Body of pancreas (tissue), 4 donors: Measurements from ENCODE around the gene PCDHGA6. TPM values are rescaled to one million over a fixed set of nuclear protein-coding genes. Genes with fewer than 3 reads are reported as not detected.
"Not testable (repeated sequence)": the region's sequence is repeated elsewhere in the genome, so short reads cannot be mapped to it uniquely, and the experiment has no call there.

Experiments used
- ATAC-seq: fragments of 150-250 bp; one replicate; pipeline ENCODE4 v1.9.1; 2016
- DNase-seq, 4 donors: peaks; one replicate each; pipeline ENCODE4 v3.0.0-alpha.2; 2019
- H3K27ac ChIP-seq, 4 donors: fragments of 200-600 bp; sonication (generic); 1 replicate in 3 of 4; 2 replicates in 1 of 4; pipeline versions ENCODE4 v1.5.1 to v1.6.1; 2016 to 2019; ENCODE audit warnings: mild to moderate bottlenecking in 1 of 4, mixed read lengths in 1 of 4, moderate library complexity in 1 of 4
- H3K27me3 ChIP-seq, 2 donors: fragments of 200-600 bp; sonication (generic); one replicate each; pipeline ENCODE4 v1.6.0; 2016; ENCODE audit warnings: mild to moderate bottlenecking in 1 of 2
- H3K36me3 ChIP-seq, 2 donors: fragments of 200-600 bp; sonication (generic); replicated peaks in 1 of 2; 2 replicates each; pipeline ENCODE4 v1.5.1; 2016; ENCODE audit warnings: low read depth in 2 of 2; ENCODE audit not compliant: insufficient read depth in 1 of 2
- H3K4me1 ChIP-seq: fragments of 200-600 bp; sonication (generic); one replicate; pipeline ENCODE4 v1.6.0; 2016
- H3K4me3 ChIP-seq, 2 donors: fragments of 200-600 bp; sonication (generic); 1 replicate in 1 of 2; 2 replicates in 1 of 2; pipeline ENCODE4 v1.5.1; 2016 to 2019
- H3K9me3 ChIP-seq, 3 donors: fragments of 200-600 bp; sonication (generic); 1 replicate in 2 of 3; 2 replicates in 1 of 3; pipeline ENCODE4 v1.5.1; 2016
- POLR2A ChIP-seq, 3 donors: fragments of 450-650 bp; IDR thresholded peaks; one replicate each; pipeline ENCODE4 v1.6.1; 2016; ENCODE audit warnings: antibody characterized with exemption in 3 of 3, mild to moderate bottlenecking in 2 of 3
- WGBS, 2 donors: methylation state at CpG; one replicate each; pipeline ENCODE4 v1.1.5; 2017; 5-methylcytosine and 5-hydroxymethylcytosine counted together
- intact Hi-C: fragments of 100-400 bp; cut with DNase I; formaldehyde crosslinking; loops from one replicate; pipeline ENCODE4 v1.15.1; 2023
- total RNA-seq, 2 donors: library from RNA; depleted of rRNA; stranded (reverse); fragments of >200 nt; gene quantifications; one replicate each; pipeline ENCODE4 v1.1.0, GENCODE V29; 2016
- TF ChIP-seq, protein P1 (sequence below), 7 experiments: fragments of 450-650 bp in 4 of 7; fragments of 200-600 bp in 3 of 7; sonication (generic) in 3 of 7; IDR thresholded peaks; one replicate each; pipeline ENCODE4 v1.5.1; 2016 to 2019; ENCODE audit warnings: antibody characterized with exemption in 7 of 7

The PCDHGA6 gene
- total RNA-seq, 2 donors from 2014 or later = 5.2 to 11.2 TPM

DNA sequence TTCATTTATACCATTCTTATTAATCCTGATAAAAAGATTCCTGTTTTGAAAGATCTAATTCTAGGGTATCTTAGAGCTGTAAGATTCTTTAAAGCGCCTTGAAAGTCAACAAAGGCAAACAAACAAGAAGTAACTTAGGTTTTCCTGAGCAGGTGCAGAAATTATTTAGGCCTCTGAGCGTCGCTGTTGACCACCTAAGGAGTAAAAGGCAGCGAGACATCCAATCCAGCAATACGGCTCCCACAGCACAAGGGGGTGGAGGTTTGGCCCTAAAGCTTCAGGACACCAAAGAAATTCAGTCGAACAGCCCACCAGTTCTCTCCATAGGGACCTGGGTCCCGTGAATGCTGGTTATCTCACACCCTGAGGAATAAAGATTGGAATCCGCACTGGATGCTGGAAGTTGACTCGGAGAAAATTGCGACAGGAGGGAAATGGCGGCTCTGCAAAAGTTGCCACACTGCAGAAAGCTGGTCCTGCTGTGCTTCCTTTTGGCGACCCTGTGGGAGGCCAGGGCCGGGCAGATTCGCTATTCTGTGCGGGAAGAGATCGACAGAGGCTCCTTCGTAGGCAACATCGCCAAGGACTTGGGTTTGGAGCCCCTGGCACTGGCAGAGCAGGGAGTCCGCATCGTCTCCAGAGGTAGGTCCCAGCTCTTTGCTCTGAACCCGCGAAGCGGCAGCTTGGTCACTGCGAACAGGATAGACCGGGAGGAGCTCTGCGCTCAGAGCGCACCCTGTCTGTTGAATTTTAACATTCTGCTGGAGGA, 35.0 kb upstream of the PCDHGA6 start, which contains the start of gene PCDHGA2:
Gene PCDHGA2 (plus strand): TSS at position 223 of the 769 bp plus-strand sequence.
- WGBS, 2 donors = 5 to 16% methylated on average over 26 to 27 of the region's 27 CpGs
- TF ChIP-seq POLR2A (IDR thresholded peaks at IDR 0.05) = no peak
- TF ChIP-seq, protein P1, sequence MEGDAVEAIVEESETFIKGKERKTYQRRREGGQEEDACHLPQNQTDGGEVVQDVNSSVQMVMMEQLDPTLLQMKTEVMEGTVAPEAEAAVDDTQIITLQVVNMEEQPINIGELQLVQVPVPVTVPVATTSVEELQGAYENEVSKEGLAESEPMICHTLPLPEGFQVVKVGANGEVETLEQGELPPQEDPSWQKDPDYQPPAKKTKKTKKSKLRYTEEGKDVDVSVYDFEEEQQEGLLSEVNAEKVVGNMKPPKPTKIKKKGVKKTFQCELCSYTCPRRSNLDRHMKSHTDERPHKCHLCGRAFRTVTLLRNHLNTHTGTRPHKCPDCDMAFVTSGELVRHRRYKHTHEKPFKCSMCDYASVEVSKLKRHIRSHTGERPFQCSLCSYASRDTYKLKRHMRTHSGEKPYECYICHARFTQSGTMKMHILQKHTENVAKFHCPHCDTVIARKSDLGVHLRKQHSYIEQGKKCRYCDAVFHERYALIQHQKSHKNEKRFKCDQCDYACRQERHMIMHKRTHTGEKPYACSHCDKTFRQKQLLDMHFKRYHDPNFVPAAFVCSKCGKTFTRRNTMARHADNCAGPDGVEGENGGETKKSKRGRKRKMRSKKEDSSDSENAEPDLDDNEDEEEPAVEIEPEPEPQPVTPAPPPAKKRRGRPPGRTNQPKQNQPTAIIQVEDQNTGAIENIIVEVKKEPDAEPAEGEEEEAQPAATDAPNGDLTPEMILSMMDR (IDR thresholded peaks at IDR 0.05) = peak in 5 of 7 experiments; percentile 26 to 50 (median 40)

DNA sequence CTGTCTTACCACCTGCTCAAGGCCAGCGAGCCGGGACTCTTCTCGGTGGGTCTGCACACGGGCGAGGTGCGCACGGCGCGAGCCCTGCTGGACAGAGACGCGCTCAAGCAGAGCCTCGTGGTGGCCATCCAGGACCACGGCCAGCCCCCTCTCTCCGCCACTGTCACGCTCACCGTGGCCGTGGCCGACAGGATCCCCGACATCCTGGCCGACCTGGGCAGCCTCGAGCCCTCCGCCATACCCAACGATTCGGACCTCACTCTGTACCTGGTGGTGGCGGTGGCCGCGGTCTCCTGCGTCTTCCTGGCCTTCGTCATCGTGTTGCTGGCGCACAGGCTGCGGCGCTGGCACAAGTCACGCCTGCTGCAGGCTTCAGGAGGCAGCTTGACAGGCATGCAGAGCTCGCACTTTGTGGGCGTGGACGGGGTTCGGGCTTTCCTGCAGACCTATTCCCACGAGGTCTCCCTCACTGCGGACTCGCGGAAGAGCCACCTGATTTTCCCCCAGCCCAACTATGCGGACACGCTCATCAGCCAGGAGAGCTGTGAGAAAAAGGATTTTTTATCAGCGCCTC, 32.8 kb upstream of the PCDHGA6 start:
- H3K9me3 ChIP-seq = peaks cover 0 to 55% (median 4%) of the 10 kb centered on the region in 3 donors
- intact Hi-C loops, ATAC-seq, H3K27ac ChIP-seq, H3K4me3 ChIP-seq, H3K36me3 ChIP-seq, H3K27me3 ChIP-seq, H3K4me1 ChIP-seq, DNase-seq: not testable (repeated sequence)
- WGBS, 2 donors = 42 to 72% methylated on average over 14 to 45 of the region's 45 CpGs

More for the DNA sequence above, 35.0 kb upstream of the PCDHGA6 start, which contains the start of gene PCDHGA2:
- DNase-seq (peak in 3 of 4 donors; percentile 27 to 51 (median 37)), ATAC-seq (no peak)
- H3K9me3 ChIP-seq = peaks cover 0 to 47% (median 0%) of the 10 kb centered on the region in 3 donors
- intact Hi-C loops = no loop called here
- H3K27me3 ChIP-seq = no peaks in the 10 kb centered on the region
- no peaks in the 10 kb centered on the region for H3K4me1 ChIP-seq
- no peak within 1 kb of the TSS for H3K4me3 ChIP-seq
- H3K36me3 ChIP-seq = no peaks in the 10 kb centered on the region
- H3K27ac ChIP-seq = no peak within 1 kb of the TSS

DNA sequence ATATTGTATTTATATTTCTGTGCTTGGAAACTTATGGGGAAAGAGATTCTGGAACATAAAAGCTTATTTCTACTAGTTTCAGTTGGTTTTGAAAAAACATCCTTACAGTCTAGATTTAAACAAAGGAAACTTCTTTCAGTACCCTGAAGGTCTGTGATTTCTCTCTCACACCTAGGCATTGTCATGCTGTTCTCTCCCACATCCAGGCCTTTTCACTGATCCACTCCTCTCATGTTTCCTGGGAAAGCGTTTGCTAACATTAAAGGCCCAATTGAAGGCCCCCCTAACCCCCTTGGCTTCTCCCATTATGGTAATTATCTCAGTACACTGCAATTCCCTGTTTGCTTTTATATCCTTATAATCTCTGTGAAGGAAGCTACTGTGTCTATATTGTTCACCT, 30.9 kb upstream of the PCDHGA6 start:
- no peak overlapping the region for H3K4me3 ChIP-seq
- no peak overlapping the region for H3K27ac ChIP-seq
- peaks cover 0 to 50% (median 4%) of the 10 kb centered on the region in 3 donors for H3K9me3 ChIP-seq
- ATAC-seq (no peak), DNase-seq (no peak)
- no peaks in the 10 kb centered on the region for H3K36me3 ChIP-seq
- no peak for TF ChIP-seq POLR2A (IDR thresholded peaks at IDR 0.05)
- TF ChIP-seq, protein P1 (IDR thresholded peaks at IDR 0.05) = no peak
- H3K27me3 ChIP-seq = no peaks in the 10 kb centered on the region
- 8 to 24% methylated on average over 1 of the region's 1 CpG for WGBS, 2 donors
- H3K4me1 ChIP-seq = no peaks in the 10 kb centered on the region
- intact Hi-C loops = no loop called here

DNA sequence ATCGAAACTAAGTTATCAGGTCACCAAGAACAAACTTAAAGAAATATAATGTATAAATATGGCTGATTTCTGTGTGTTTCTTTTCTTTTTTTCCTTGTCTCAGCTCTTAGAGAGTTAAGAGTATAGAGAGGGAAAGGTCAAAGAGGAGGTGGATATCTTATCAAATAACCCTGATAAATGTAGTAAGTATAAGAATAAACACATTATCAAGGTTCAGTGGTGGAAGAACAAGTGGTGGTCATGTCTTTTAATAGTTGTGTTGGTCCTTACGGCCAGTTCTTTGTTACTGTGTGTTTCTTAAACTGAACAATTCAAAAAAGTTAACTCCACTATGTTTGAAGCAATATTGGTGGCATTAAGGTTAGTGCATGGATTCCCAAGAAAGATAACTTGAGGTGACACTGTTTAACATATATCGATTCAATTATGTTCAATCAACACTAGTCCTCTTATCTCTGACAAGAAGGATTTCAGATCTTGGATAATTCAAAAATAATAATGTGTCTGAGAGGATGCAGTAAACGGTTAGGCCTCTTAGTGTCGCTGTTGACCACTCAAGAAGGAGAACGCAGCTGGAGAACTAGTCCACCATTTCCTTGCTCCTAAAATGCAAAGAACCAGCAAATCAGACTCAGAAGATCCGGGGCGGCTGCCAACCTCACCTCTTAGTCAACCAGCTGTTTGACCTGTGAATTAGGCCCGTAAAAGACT, 30.3 kb upstream of the PCDHGA6 start, which contains the start of gene PCDHGA3:
Gene PCDHGA3 (plus strand): TSS at position 588 of the 711 bp plus-strand sequence. CDS start 205 bp downstream, outside the sequence.
- Histone ChIP-seq H3K36me3 (no peaks in the 10 kb centered on the region), H3K27me3 (no peaks in the 10 kb centered on the region), H3K4me3 (no peak within 1 kb of the TSS), H3K27ac (no peak within 1 kb of the TSS), H3K9me3 (peaks cover 0 to 43% (median 4%) of the 10 kb centered on the region in 3 donors), H3K4me1 (no peaks in the 10 kb centered on the region)
- peak; percentile 40 for ATAC-seq
- no peak for TF ChIP-seq POLR2A (IDR thresholded peaks at IDR 0.05)
- TF ChIP-seq, protein P1 (IDR thresholded peaks at IDR 0.05) = peak in 5 of 7 experiments; percentile 18 to 36 (median 34)
- intact Hi-C loops = no loop called here
- DNase-seq = peak in 2 of 4 donors; percentile 26 to 44
- WGBS, 2 donors = 21 to 25% methylated on average over 9 of the region's 9 CpGs
